Neural cell (in vitro differentiated cells): ENCODE data around the gene CARMIL1. TPM values are rescaled to one million over a fixed set of nuclear protein-coding genes. Genes with fewer than 3 reads are reported as not detected.

ENCODE experiments used
- H2AFZ ChIP-seq: fragments of 200-600, 300-800 bp; sonication (generic), shearing (Covaris generic); 2 replicates; pipeline ENCODE4 v1.6.0; 2014; ENCODE audit warnings: low read depth, mild to moderate bottlenecking, antibody characterized with exemption, low read length, moderate library complexity
- H3F3A ChIP-seq: fragments of 200-600 bp; shearing (Covaris generic); 2 replicates; pipeline ENCODE4 v1.6.1; 2016; ENCODE audit warnings: mild to moderate bottlenecking, moderate library complexity, mixed read lengths, antibody characterized with exemption, low read length; ENCODE audit not compliant: insufficient read depth, poor library complexity, severe bottlenecking
- H3K27ac ChIP-seq: fragments of 200-600, 300-800 bp; sonication (generic), shearing (Covaris generic); 2 replicates; pipeline ENCODE4 v1.5.1; 2014; ENCODE audit warnings: mild to moderate bottlenecking, low read length, moderate library complexity
- H3K27me3 ChIP-seq: fragments of 300-800, 200-600 bp; sonication (generic), shearing (Covaris generic); 2 replicates; pipeline ENCODE4 v1.6.0; 2014; ENCODE audit warnings: mild to moderate bottlenecking, low read depth, low read length, moderate library complexity; ENCODE audit not compliant: insufficient read depth
- H3K36me3 ChIP-seq: fragments of 300-800, 200-600 bp; sonication (generic), shearing (Covaris generic); 2 replicates; pipeline ENCODE4 v1.5.1; 2014; ENCODE audit warnings: mild to moderate bottlenecking, antibody characterized with exemption, low read length, moderate library complexity; ENCODE audit not compliant: insufficient read depth
- H3K4me2 ChIP-seq: fragments of 300-800, 200-600 bp; sonication (generic), shearing (Covaris generic); 2 replicates; pipeline ENCODE4 v1.6.0; 2014; ENCODE audit warnings: mild to moderate bottlenecking, low read length
- H3K4me3 ChIP-seq: fragments of 300-800, 200-600 bp; sonication (generic), shearing (Covaris generic); 2 replicates; pipeline ENCODE4 v1.5.1; 2014; ENCODE audit warnings: mild to moderate bottlenecking, low read length, moderate library complexity
- H3K79me2 ChIP-seq: fragments of 200-600 bp; shearing (Covaris generic); replicated peaks from 2 replicates; pipeline ENCODE4 v1.6.0; 2014; ENCODE audit warnings: mild to moderate bottlenecking, low read length, moderate library complexity; ENCODE audit not compliant: insufficient read depth
- H3K9ac ChIP-seq: fragments of 300-800, 200-600 bp; sonication (generic), shearing (Covaris generic); 2 replicates; pipeline ENCODE4 v1.6.1; 2016; ENCODE audit warnings: mild to moderate bottlenecking, low read length, mixed read lengths
- H3K9me2 ChIP-seq: fragments of 200-600 bp; shearing (Covaris generic); 2 replicates; pipeline ENCODE4 v1.6.1; 2016; ENCODE audit warnings: mild to moderate bottlenecking, low read length, mixed read lengths; ENCODE audit not compliant: insufficient read depth
- H3K9me3 ChIP-seq: fragments of 200-600, 300-800 bp; sonication (generic), shearing (Covaris generic); 2 replicates; pipeline ENCODE4 v1.6.1; 2016; ENCODE audit warnings: mild to moderate bottlenecking, mixed run types, low read length, moderate library complexity, mixed read lengths
- H4K20me1 ChIP-seq: fragments of 200-600 bp; shearing (Covaris generic); 2 replicates; pipeline ENCODE4 v1.6.1; 2016; ENCODE audit warnings: mild to moderate bottlenecking, mixed run types; ENCODE audit not compliant: insufficient read depth
- CTCF ChIP-seq: fragments of 450-650 bp; IDR thresholded peaks from 2 replicates; pipeline ENCODE4 v1.5.1; 2014; ENCODE audit warnings: antibody characterized with exemption, mild to moderate bottlenecking, moderate library complexity; ENCODE audit not compliant: poor library complexity, severe bottlenecking
- EP300 ChIP-seq: fragments of 450-650 bp; conservative IDR thresholded peaks from 2 replicates; pipeline ENCODE4 v1.6.1; 2014; ENCODE audit warnings: antibody characterized with exemption, mild to moderate bottlenecking, moderate library complexity; ENCODE audit not compliant: poor library complexity, severe bottlenecking
- EZH2 ChIP-seq: fragments of 200-600, 300-800 bp; shearing (Covaris generic), sonication (generic); IDR thresholded peaks from 2 replicates; pipeline ENCODE4 v1.6.1; 2014; ENCODE audit warnings: antibody characterized with exemption, low read length, borderline replicate concordance, mild to moderate bottlenecking; ENCODE audit not compliant: insufficient read depth, poor library complexity, severe bottlenecking
- MXI1 ChIP-seq: fragments of 450-650 bp; conservative IDR thresholded peaks from 2 replicates; pipeline ENCODE4 v1.6.1; 2014; ENCODE audit warnings: antibody characterized with exemption, mild to moderate bottlenecking; ENCODE audit not compliant: poor library complexity, severe bottlenecking
- POLR2AphosphoS5 ChIP-seq: IDR thresholded peaks from 2 replicates; pipeline ENCODE4 v1.6.1; 2012
- RAD21 ChIP-seq: fragments of 450-650 bp; conservative IDR thresholded peaks from 2 replicates; pipeline ENCODE4 v1.6.1; 2014; ENCODE audit warnings: antibody characterized with exemption, mild to moderate bottlenecking, moderate library complexity
- SMC3 ChIP-seq: fragments of 450-650 bp; conservative IDR thresholded peaks from 2 replicates; pipeline ENCODE4 v1.6.1; 2014; ENCODE audit warnings: antibody characterized with exemption, mild to moderate bottlenecking, moderate library complexity; ENCODE audit not compliant: poor library complexity
- TAF1 ChIP-seq: IDR thresholded peaks from 2 replicates; pipeline ENCODE4 v1.6.1; 2012; ENCODE audit warnings: low read depth
- polyA plus RNA-seq: library from polyadenylated mRNA; depleted of rRNA; stranded (reverse); fragments of >200 nt; gene quantifications from 2 replicates; pipeline ENCODE4 v1.2.3, GENCODE V29; 2014
- TF ChIP-seq, protein P1 (sequence below): IDR thresholded peaks from 2 replicates; pipeline ENCODE4 v1.6.1; 2012; ENCODE audit warnings: borderline replicate concordance

CARMIL1 gene
- polyA plus RNA-seq, 1 donor from 2014 or later, result 5.3 TPM

DNA sequence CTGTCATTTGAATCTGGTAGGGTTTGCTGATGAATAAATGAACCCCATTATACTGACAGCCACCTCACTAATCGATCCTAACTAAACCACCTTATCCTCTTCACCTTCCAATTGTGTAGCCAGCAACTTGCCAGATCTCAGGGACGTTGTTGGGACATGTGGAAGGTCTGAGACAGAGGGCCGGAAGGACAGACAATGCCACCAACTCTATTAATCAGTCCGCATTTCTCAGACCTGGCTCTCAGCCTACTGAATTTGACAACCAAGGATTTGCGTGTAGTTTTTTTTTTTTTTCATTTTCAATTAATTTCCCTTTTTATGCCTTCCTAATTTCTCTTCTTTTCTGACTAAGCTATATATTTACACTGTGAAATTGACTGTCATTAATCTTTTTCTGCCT is 122.5 kb downstream of the CARMIL1 start:
- H3K9me2 ChIP-seq, result no peaks in the 10 kb centered on the region
- no peak overlapping the region for H2AFZ ChIP-seq
- no peaks in the 10 kb centered on the region for H3F3A ChIP-seq
- H3K79me2 ChIP-seq, result no peaks in the 10 kb centered on the region
- peak overlapping the region; percentile 38 for H3K4me2 ChIP-seq
- no peaks in the 10 kb centered on the region for H3K9me3 ChIP-seq
- H3K27ac ChIP-seq, result peak overlapping the region; percentile 61
- H3K4me3 ChIP-seq, result peak overlapping the region; percentile 15
- no peaks in the 10 kb centered on the region for H4K20me1 ChIP-seq
- no peaks in the 10 kb centered on the region for H3K36me3 ChIP-seq
- H3K9ac ChIP-seq, result no peak overlapping the region
- no peaks in the 10 kb centered on the region for H3K27me3 ChIP-seq
- TF ChIP-seq SMC3, result no peak
- TF ChIP-seq EZH2, result no peak
- no peak for TF ChIP-seq TAF1
- TF ChIP-seq CTCF, result no peak
- TF ChIP-seq MXI1, result no peak
- no peak for TF ChIP-seq RAD21
- TF ChIP-seq POLR2AphosphoS5, result no peak
- no peak for TF ChIP-seq EP300

GRCh38 chr6:25402125-25402524 is 123.0 kb downstream of the CARMIL1 start:
- no peak overlapping the region for H2AFZ ChIP-seq
- H4K20me1 ChIP-seq, result no peaks in the 10 kb centered on the region
- no peaks in the 10 kb centered on the region for H3K9me2 ChIP-seq
- H3K36me3 ChIP-seq, result no peaks in the 10 kb centered on the region
- H3K27me3 ChIP-seq, result no peaks in the 10 kb centered on the region
- peak overlapping the region; percentile 15 for H3K4me3 ChIP-seq
- peak overlapping the region; percentile 38 for H3K4me2 ChIP-seq
- peak overlapping the region; percentile 61 for H3K27ac ChIP-seq
- TF ChIP-seq POLR2AphosphoS5, result peak; percentile 33
- no peak for TF ChIP-seq EZH2
- TF ChIP-seq EP300, result peak; percentile 74
- TF ChIP-seq, protein P1, sequence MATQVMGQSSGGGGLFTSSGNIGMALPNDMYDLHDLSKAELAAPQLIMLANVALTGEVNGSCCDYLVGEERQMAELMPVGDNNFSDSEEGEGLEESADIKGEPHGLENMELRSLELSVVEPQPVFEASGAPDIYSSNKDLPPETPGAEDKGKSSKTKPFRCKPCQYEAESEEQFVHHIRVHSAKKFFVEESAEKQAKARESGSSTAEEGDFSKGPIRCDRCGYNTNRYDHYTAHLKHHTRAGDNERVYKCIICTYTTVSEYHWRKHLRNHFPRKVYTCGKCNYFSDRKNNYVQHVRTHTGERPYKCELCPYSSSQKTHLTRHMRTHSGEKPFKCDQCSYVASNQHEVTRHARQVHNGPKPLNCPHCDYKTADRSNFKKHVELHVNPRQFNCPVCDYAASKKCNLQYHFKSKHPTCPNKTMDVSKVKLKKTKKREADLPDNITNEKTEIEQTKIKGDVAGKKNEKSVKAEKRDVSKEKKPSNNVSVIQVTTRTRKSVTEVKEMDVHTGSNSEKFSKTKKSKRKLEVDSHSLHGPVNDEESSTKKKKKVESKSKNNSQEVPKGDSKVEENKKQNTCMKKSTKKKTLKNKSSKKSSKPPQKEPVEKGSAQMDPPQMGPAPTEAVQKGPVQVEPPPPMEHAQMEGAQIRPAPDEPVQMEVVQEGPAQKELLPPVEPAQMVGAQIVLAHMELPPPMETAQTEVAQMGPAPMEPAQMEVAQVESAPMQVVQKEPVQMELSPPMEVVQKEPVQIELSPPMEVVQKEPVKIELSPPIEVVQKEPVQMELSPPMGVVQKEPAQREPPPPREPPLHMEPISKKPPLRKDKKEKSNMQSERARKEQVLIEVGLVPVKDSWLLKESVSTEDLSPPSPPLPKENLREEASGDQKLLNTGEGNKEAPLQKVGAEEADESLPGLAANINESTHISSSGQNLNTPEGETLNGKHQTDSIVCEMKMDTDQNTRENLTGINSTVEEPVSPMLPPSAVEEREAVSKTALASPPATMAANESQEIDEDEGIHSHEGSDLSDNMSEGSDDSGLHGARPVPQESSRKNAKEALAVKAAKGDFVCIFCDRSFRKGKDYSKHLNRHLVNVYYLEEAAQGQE, result peak; percentile 65
- no peaks in the 10 kb centered on the region for H3K79me2 ChIP-seq
- H3K9me3 ChIP-seq, result no peaks in the 10 kb centered on the region
- no peak overlapping the region for H3K9ac ChIP-seq
- no peaks in the 10 kb centered on the region for H3F3A ChIP-seq

DNA sequence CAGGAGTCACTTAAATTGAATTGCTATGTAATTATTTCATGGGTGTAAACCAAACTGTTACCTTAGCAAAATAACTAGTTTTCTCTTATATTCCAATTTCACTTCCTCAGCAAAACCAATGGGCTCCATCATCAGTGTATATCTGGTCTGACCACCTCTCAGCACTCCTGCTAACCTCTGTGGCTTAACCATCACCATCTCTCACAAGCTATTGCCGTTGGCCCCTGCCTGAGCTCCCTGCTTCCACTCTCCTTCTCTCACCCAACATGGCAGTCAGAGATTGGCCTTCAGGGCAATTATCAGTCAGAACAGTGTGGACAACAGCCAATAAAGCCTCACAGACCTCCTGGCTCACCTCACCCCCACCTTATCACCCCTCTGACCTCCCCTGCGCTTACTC is 124.0 kb downstream of the CARMIL1 start:
- Histone ChIP-seq H3K79me2 (no peaks in the 10 kb centered on the region), H3K9ac (no peak overlapping the region), H3K27ac (no peak overlapping the region), H3F3A (no peaks in the 10 kb centered on the region), H3K9me2 (no peaks in the 10 kb centered on the region), H2AFZ (no peak overlapping the region), H4K20me1 (no peaks in the 10 kb centered on the region), H3K4me2 (no peak overlapping the region), H3K9me3 (no peaks in the 10 kb centered on the region), H3K4me3 (no peak overlapping the region), H3K27me3 (no peaks in the 10 kb centered on the region), H3K36me3 (no peaks in the 10 kb centered on the region)
- no peak for TF ChIP-seq RAD21
- TF ChIP-seq MXI1, result no peak
- TF ChIP-seq EZH2, result no peak
- TF ChIP-seq POLR2AphosphoS5, result no peak
- TF ChIP-seq CTCF, result no peak
- TF ChIP-seq, protein P1, result no peak
- TF ChIP-seq EP300, result no peak
- TF ChIP-seq TAF1, result no peak
- no peak for TF ChIP-seq SMC3
